Measurements from ENCODE around the gene BEAN1.

The BEAN1 gene

GRCh38 chr16:66420396-66420795 lies 6.7 kb upstream of the BEAN1 start:
- DNase-seq = no peak

DNA sequence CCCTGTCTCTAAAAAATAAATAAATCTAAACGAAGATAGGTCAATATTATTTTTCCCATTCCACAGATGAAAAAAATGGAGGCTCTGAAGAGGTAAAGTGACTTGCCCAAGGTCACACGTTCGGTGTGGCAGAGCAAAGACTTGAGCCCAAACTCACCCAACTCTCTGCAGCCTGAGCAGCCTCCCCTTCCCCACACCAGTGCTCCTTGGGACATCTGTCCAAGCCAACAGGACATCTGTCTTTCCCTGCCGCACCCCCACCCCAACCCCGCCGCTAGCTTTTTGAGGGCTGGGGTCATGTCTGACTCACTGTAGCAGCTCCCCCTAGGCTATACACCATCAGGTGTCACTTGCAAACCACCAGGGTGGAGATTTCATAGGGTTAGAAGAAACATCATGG lies 5.2 kb upstream of the BEAN1 start:
- DNase-seq = no peak

GRCh38 chr16:66422366-66422765 lies 4.7 kb upstream of the BEAN1 start:
- no peak for DNase-seq

- no peak for DNase-seq
Measured at GRCh38 chr16:66423177-66423576, 3.9 kb upstream of the BEAN1 start.

- DNase-seq = no peak
Measured at GRCh38 chr16:66425651-66426050, 1.4 kb upstream of the BEAN1 start.

GRCh38 chr16:66426112-66427035 lies 721 bp upstream of the BEAN1 start:
- no peak for DNase-seq

GRCh38 chr16:66427871-66428681 lies 981 bp downstream of the BEAN1 start:
- DNase-seq = no peak

DNA sequence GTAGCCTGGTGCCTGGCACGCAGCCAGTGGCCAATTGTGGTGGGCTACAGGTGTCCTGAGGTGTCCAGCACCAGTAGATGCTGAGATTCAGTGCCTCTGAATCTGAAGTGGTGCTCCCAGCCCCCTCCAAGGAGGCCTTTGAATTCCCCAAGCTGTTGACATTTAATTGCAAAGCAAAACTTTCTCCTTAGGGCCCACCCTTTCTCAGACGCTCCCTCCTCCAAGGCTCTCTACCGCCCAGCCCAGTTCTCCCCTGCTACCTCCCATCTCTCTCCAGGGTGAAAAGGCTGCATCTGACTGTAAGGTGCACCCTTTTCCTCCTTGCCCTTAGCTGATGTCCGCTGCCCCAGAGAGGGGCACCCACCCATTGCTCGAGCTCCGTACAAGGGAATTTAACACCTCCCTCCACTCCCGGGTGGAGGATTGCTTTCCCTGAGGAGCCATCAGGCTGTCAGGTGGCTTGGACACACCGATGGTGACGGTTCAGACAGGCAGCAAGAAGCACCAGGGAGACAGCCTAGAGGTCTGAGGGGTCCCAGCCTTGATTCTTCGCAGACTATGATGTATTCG lies 1.7 kb downstream of the BEAN1 start:
- DNase-seq = no peak

DNA sequence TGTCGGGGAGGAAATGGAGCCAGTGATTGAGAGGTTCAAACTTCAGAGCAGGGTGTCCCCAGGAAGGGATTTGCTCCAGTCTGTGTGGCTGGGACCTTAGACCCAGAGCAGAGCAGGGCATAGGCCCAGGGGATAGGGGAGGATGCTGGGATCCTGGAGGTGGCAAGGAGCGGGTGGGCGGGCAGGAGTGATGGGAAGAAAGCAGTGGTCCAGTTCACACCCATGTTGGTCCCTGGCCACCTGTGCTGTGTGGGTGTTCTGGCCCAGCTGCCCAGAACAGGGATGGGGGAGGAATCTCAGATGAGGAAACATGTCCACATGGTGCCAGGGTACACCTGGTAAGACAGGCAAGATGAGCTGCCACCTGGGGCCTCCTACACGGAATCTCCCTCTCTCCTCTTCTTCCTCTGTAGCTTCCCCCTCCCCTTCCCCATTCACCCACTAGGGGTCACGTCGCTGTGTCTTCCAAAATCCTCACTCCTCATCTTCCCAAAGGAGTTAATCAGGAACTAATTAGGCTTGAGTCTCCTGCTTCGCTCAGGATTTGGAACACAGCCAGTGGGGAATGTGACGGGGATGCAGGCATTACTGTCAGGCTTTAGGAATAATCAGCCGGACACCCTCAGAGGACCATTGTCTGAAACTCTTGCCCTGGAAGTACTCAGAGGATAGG lies 2.3 kb downstream of the BEAN1 start:
- DNase-seq = no peak

DNA sequence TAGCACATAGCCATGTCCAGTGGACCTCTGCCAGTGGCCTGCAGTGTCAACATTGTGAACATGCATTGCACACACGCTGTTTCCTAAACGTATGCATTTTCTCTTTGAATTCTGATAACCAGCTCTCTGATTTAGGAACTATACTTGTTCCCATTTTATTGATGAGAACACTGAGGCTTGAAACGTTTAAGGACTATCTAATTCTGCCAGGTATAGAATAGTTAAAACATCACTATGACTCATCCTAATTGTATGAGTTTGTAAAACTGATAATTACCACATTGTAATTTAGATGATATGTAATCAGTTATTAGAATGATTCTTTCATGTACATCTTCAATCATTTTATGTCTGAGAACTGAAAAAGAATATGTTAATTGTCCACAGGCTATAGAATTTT lies 3.1 kb downstream of the BEAN1 start:
- DNase-seq = no peak

- no peak for DNase-seq
Measured at GRCh38 chr16:66431760-66432159, 4.7 kb downstream of the BEAN1 start.

- no peak for DNase-seq
Measured at GRCh38 chr16:66432429-66432828, 5.3 kb downstream of the BEAN1 start.

DNA sequence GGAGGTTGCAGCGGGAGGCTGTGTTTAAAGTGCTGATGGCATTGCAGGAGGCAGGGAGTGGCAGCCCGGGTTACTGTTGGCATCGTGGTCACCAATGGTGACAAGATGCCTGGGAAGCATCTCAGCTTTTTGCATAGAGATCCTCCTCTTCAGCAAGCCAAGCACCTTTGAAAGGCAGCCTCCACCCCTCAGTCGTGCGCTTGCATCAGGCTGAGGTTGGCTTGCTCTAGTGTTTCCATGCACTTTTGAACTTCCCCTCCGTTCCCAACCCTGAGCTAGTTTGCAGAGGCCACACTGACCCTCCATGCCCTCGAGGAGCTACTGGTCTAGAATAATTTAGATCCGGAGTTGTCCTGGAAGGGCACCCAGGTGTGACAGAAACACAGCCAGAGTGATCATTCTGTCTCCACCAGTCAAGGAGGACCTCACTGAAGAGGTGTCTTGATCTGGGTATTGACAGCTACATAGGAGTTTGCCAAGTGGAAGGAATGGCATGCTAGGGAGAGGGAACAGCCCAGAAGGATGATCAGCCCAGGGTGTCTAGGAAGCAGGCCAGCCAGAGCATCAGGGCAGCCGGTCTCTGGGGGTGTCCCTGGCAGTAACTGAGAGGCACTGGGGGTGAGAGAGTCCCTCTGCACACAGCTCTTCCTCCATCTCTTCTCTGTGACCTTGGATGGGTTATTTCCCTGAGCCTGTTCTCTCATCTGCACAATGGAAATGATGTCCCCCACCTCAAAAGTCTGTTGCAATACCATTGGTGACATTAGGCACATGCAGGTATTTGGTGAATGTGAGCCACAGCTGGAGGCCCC lies 7.7 kb downstream of the BEAN1 start:
- no peak for DNase-seq

DNA sequence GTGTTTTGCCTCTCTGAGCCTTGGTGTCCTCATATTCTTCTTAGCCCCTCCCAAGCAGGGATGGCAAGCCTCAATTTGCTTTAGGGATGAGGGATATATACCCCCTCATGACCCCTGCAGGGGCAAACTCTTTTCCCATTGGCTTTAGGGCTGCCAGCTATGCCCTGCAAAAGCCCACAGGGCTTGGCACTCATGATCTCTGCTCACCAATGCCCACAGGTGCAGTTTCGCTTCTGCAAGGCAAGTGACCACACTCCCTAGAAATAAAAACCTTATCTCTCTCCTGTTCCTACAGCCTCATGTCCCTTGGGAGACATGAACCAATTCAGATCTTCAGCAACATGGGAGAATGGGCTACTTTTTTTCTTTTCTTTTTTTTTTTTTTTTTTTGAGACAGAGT lies 8.8 kb downstream of the BEAN1 start:
- no peak for DNase-seq

- no peak for DNase-seq
Measured at GRCh38 chr16:66437391-66437945, 10.4 kb downstream of the BEAN1 start.

- no peak for DNase-seq
Measured at GRCh38 chr16:66438536-66438935, 11.4 kb downstream of the BEAN1 start.

- DNase-seq = no peak
Measured at GRCh38 chr16:66439051-66439730, 12.1 kb downstream of the BEAN1 start.

- DNase-seq = no peak
Measured at GRCh38 chr16:66440271-66440802, 13.2 kb downstream of the BEAN1 start.

GRCh38 chr16:66440970-66441369 lies 13.9 kb downstream of the BEAN1 start:
- no peak for DNase-seq

- DNase-seq = no peak
Measured at GRCh38 chr16:66441586-66442375, 14.7 kb downstream of the BEAN1 start.

All from hematopoietic multipotent progenitor cell treated with erythropoietin and hydrocortisone succinate and interleukin-3 and kit ligand, for 8 days (in vitro differentiated cells).